ENCODE data around the gene ZBTB6. TPM values are rescaled to one million over a fixed set of nuclear protein-coding genes. Genes with fewer than 3 reads are reported as not detected.
A peak's percentile ranks its signal among the peaks of the same experiment; 100 is the strongest.

The ZBTB6 gene
- total and polyA plus RNA-seq, 8 donors, result 2.3 to 21.3 (median 4.5) TPM

DNA sequence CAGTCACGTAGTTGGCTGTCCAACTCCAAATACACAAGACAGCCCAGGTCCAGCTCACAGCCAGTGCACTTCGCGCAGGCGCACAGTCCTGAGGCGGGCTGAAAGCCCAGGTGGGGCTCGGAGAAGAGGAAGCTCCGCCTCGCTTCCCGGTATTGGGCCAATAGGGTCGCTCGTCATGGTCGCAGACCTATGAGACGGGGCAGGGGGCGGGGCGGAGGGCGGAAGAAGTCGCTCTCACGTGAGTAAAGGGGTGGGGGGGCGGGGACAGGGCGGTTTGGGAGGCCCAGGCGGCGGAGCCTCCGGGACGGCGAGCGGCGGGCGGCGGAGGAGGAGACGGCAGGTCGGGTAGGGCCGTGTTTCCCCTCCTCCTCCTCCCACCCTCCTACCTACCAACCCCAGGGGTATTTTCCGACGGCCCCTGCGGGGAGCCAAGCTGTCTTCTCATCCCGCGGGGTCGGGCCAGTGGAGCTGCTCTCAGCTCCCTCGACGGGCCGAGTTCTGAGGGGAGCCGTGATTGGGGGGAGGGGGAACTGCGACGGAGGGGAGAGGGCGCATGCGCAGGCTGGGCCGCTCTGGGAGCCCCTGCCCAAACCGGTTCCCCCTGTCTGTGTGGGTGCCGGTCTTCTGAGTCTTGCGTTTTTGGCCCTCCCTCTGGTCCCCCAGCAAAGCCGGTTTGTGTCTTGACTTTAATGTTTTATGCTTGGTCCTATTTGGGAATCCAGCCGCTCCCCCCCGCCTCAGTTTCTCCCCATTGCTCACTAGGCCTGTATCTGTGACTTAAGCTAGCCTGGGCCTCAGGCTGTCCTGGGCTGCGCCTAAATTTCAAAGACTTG, 27.8 kb upstream of the ZBTB6 start, which contains the start of gene RABGAP1:
RABGAP1 (plus strand) TSS at position 272 of the 833 bp plus-strand sequence. CDS start 16,040 bp downstream, outside the sequence.
- TF ChIP-seq EP300 (IDR thresholded peaks at IDR 0.05), result no peak
- TF ChIP-seq POLR2AphosphoS5 (IDR thresholded peaks at IDR 0.05), result peak; percentile 12 to 84 (median 75)
- TF ChIP-seq POLR2A (IDR thresholded peaks at IDR 0.05), result peak in 1 of 4 donors; percentile 70
- TF ChIP-seq, protein P1, sequence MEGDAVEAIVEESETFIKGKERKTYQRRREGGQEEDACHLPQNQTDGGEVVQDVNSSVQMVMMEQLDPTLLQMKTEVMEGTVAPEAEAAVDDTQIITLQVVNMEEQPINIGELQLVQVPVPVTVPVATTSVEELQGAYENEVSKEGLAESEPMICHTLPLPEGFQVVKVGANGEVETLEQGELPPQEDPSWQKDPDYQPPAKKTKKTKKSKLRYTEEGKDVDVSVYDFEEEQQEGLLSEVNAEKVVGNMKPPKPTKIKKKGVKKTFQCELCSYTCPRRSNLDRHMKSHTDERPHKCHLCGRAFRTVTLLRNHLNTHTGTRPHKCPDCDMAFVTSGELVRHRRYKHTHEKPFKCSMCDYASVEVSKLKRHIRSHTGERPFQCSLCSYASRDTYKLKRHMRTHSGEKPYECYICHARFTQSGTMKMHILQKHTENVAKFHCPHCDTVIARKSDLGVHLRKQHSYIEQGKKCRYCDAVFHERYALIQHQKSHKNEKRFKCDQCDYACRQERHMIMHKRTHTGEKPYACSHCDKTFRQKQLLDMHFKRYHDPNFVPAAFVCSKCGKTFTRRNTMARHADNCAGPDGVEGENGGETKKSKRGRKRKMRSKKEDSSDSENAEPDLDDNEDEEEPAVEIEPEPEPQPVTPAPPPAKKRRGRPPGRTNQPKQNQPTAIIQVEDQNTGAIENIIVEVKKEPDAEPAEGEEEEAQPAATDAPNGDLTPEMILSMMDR (IDR thresholded peaks at IDR 0.05), result no peak
- H3K9me3 ChIP-seq, result no peaks in the 10 kb centered on the region
- H3K36me3 ChIP-seq, result peaks cover 6 to 28% (median 24%) of the 10 kb centered on the region in 4 donors
- intact Hi-C loops (cut with DNase I; ENCODE audit: low total_unique reads), result no loop called here
- H3K4me1 ChIP-seq, result peaks cover 23 to 56% (median 44%) of the 10 kb centered on the region in 4 donors
- H3K27me3 ChIP-seq, result no peaks in the 10 kb centered on the region
- peak; percentile 100 for DNase-seq
- peak within 1 kb of the TSS; percentile 94 to 97 (median 95) for H3K27ac ChIP-seq
- H3K4me3 ChIP-seq, result peak within 1 kb of the TSS; percentile 72 to 95 (median 84)
- WGBS, 5 donors, result 0 to 1% (median 0%) methylated on average over 7 to 54 of the region's 54 CpGs

DNA sequence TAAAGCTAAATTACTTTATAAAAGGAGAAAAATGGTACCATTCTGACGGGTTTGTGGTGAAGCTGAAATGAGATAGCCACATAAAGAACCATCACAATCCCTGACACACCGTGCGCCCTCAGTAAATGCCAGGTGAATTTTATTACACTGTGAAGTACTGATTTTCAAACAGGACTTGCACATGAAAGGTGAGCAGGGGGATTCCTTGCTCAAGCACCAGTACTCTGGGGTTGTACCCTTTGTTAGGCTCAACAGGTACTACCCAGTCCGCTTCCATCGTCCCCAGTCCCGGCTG, 27.3 kb upstream of the ZBTB6 start:
- no peak for DNase-seq
- Histone ChIP-seq H3K4me1 (peaks cover 17 to 50% (median 39%) of the 10 kb centered on the region in 4 donors), H3K36me3 (peaks cover 6 to 28% (median 24%) of the 10 kb centered on the region in 4 donors), H3K27ac (peak overlapping the region; percentile 77 to 96 (median 95)), H3K9me3 (no peaks in the 10 kb centered on the region), H3K27me3 (no peaks in the 10 kb centered on the region), H3K4me3 (peak overlapping the region; percentile 72 to 95 (median 84))
- intact Hi-C loops (cut with DNase I; ENCODE audit: low total_unique reads), result no loop called here
- no peak for TF ChIP-seq POLR2A (IDR thresholded peaks at IDR 0.05)
- TF ChIP-seq EP300 (IDR thresholded peaks at IDR 0.05), result no peak
- no peak for TF ChIP-seq POLR2AphosphoS5 (IDR thresholded peaks at IDR 0.05)
- TF ChIP-seq, protein P1 (IDR thresholded peaks at IDR 0.05), result no peak
- 31 to 38% (median 33%) methylated on average over 5 to 6 of the region's 6 CpGs for WGBS, 5 donors

DNA sequence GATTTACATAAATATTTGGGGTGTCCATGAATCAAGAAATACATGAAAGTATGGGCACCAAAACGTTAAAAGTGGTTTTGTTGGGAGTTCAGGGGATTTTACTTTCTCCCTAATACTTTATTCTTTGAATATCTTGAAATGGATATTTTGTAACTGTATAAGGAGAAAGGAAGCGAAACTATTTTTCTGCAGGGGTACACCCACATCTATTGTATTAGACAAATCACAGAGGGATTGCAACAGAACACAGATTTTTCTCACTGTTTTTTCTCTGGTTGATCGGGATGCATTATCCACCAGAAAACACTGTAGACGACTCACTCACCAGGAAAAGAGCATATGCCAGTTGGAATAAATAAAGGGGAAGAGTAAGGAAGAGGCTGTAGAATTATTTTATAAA, 26.5 kb upstream of the ZBTB6 start:
- H3K27me3 ChIP-seq, result no peaks in the 10 kb centered on the region
- no peak overlapping the region for H3K4me3 ChIP-seq
- H3K9me3 ChIP-seq, result no peaks in the 10 kb centered on the region
- H3K36me3 ChIP-seq, result peaks cover 6 to 28% (median 24%) of the 10 kb centered on the region in 4 donors
- intact Hi-C loops (cut with DNase I; ENCODE audit: low total_unique reads), result no loop called here
- H3K4me1 ChIP-seq, result peaks cover 11 to 42% (median 33%) of the 10 kb centered on the region in 4 donors
- TF ChIP-seq, protein P1 (IDR thresholded peaks at IDR 0.05), result no peak
- TF ChIP-seq POLR2AphosphoS5 (IDR thresholded peaks at IDR 0.05) (no peak), POLR2A (IDR thresholded peaks at IDR 0.05) (no peak), EP300 (IDR thresholded peaks at IDR 0.05) (no peak)
- no peak overlapping the region for H3K27ac ChIP-seq
- DNase-seq, result no peak
- 82 to 91% (median 91%) methylated on average over 4 of the region's 4 CpGs for WGBS, 5 donors

DNA sequence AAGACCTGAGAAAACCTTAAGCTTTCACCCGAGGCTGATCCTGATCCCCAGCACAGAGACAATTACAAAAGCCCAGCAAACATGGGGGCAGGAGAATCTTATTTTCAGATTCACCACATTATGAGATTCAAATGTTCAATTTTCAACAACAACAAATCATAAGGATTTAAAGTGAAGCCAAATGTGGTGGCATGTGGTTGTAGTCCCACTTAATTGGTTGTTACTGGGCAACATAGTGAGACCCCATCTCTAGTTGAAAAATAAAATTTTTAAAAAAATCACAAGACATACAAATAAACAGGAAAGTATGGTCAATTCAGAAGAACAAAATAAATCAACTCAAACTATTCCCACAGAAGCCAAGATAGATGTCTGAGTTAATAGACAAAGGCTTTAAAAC, 23.8 kb upstream of the ZBTB6 start:
- no peak for TF ChIP-seq EP300 (IDR thresholded peaks at IDR 0.05)
- no peak for TF ChIP-seq POLR2A (IDR thresholded peaks at IDR 0.05)
- TF ChIP-seq, protein P1 (IDR thresholded peaks at IDR 0.05), result no peak
- no peak for TF ChIP-seq POLR2AphosphoS5 (IDR thresholded peaks at IDR 0.05)
- 43 to 60% (median 48%) methylated on average over 1 of the region's 1 CpG for WGBS, 5 donors
- Histone ChIP-seq H3K9me3 (no peaks in the 10 kb centered on the region), H3K36me3 (peaks cover 6 to 24% (median 23%) of the 10 kb centered on the region in 4 donors), H3K27me3 (no peaks in the 10 kb centered on the region), H3K27ac (no peak overlapping the region), H3K4me1 (peaks cover 15 to 35% (median 32%) of the 10 kb centered on the region in 4 donors), H3K4me3 (no peak overlapping the region)
- DNase-seq, result no peak
- intact Hi-C loops (cut with DNase I; ENCODE audit: low total_unique reads), result no loop called here

All from stomach (tissue), 9 donors.